GM23248 (cell line): Measurements from ENCODE around the gene UFSP1. TPM values are rescaled to one million over a fixed set of nuclear protein-coding genes. Genes with fewer than 3 reads are reported as not detected.
A peak's percentile ranks its signal among the peaks of the same experiment; 100 is the strongest.

Experiments used
- DNase-seq: peaks from one replicate; pipeline ENCODE4 v3.0.0-alpha.2; 2015
- H2AFZ ChIP-seq: fragments of 200-600 bp; sonication (generic); 2 replicates; pipeline ENCODE4 v1.6.1; 2016; ENCODE audit warnings: antibody characterized with exemption
- H3F3A ChIP-seq: fragments of 200-600 bp; sonication (generic); 2 replicates; pipeline ENCODE4 v1.6.1; 2016; ENCODE audit warnings: mild to moderate bottlenecking, antibody characterized with exemption, mixed run types; ENCODE audit not compliant: insufficient read depth
- H3K27ac ChIP-seq: fragments of 200-600 bp; sonication (generic); 2 replicates; pipeline ENCODE4 v1.5.1; 2016; ENCODE audit warnings: mild to moderate bottlenecking
- H3K27me3 ChIP-seq: fragments of 200-600 bp; sonication (generic); replicated peaks from 2 replicates; pipeline ENCODE4 v1.6.1; 2016; ENCODE audit warnings: mild to moderate bottlenecking; ENCODE audit not compliant: insufficient read depth
- H3K36me3 ChIP-seq: fragments of 200-600 bp; sonication (generic); 2 replicates; pipeline ENCODE4 v1.6.1; 2016; ENCODE audit warnings: low read depth, mild to moderate bottlenecking
- H3K4me1 ChIP-seq: fragments of 200-600 bp; sonication (generic); 2 replicates; pipeline ENCODE4 v1.6.1; 2016; ENCODE audit warnings: mild to moderate bottlenecking; ENCODE audit not compliant: insufficient read depth
- H3K4me2 ChIP-seq: fragments of 200-600 bp; sonication (generic); one replicate; pipeline ENCODE4 v1.6.1; 2016; ENCODE audit warnings: mild to moderate bottlenecking; ENCODE audit not compliant: unreplicated experiment
- H3K4me3 ChIP-seq: fragments of 200-600 bp; sonication (generic); 2 replicates; pipeline ENCODE4 v1.5.1; 2016; ENCODE audit warnings: mild to moderate bottlenecking
- H3K79me2 ChIP-seq: fragments of 200-600 bp; sonication (generic); 2 replicates; pipeline ENCODE4 v1.6.1; 2016; ENCODE audit warnings: mild to moderate bottlenecking; ENCODE audit not compliant: insufficient read depth
- H3K9ac ChIP-seq: fragments of 200-600 bp; sonication (generic); 2 replicates; pipeline ENCODE4 v1.6.1; 2016; ENCODE audit warnings: mild to moderate bottlenecking
- H3K9me2 ChIP-seq: fragments of 200-600 bp; sonication (generic); 2 replicates; pipeline ENCODE4 v1.6.1; 2016; ENCODE audit warnings: mixed run types, mild to moderate bottlenecking, moderate library complexity; ENCODE audit not compliant: insufficient read depth
- H3K9me3 ChIP-seq: fragments of 200-600 bp; sonication (generic); one replicate; pipeline ENCODE4 v1.6.1; 2017; ENCODE audit warnings: low read depth
- H4K20me1 ChIP-seq: fragments of 200-600 bp; sonication (generic); 2 replicates; pipeline ENCODE4 v1.6.0; 2016; ENCODE audit not compliant: insufficient read depth
- EZH2 ChIP-seq: fragments of 200-600 bp; sonication (generic); IDR thresholded peaks from 2 replicates; pipeline ENCODE4 v1.6.1; 2018; ENCODE audit warnings: antibody characterized with exemption, mild to moderate bottlenecking; ENCODE audit not compliant: insufficient read depth, poor library complexity, severe bottlenecking
- EZH2phosphoT487 ChIP-seq: fragments of 200-600 bp; sonication (generic); IDR thresholded peaks from 2 replicates; pipeline ENCODE4 v1.6.1; 2018; ENCODE audit warnings: antibody characterized with exemption, moderate library complexity, mild to moderate bottlenecking, low read depth; ENCODE audit not compliant: insufficient read depth
- WGBS, 2 experiments: methylation state at CpG; one replicate each; pipeline ENCODE4 v1.1.6; 2015 to 2017; ENCODE audit warnings: low lambda C conversion rate in 2 of 2, low coverage in 1 of 2; ENCODE audit errors: missing lambda C conversion rate in 2 of 2; 5-methylcytosine and 5-hydroxymethylcytosine counted together
- in situ Hi-C: fragments of 300-500 bp; cut with MboI; formaldehyde crosslinking; loops from 2 replicates; pipeline ENCODE4 v1.15.0; 2020
- polyA plus RNA-seq: library from polyadenylated mRNA; unstranded; fragments of >200 nt; fragmentation: Nextera tagmentation; extraction: Ambion mirVana; gene quantifications from 2 replicates; pipeline ENCODE4 v1.2.1, GENCODE V29; 2016
- total RNA-seq: library from RNA; depleted of rRNA; stranded (reverse); fragments of >200 nt; shearing (Covaris generic); gene quantifications from 2 replicates; pipeline ENCODE4 v1.2.3, GENCODE V29; 2014

The UFSP1 gene
- total and polyA plus RNA-seq, 2 experiments from 2014 or later = 5.1 to 9.9 TPM

DNA sequence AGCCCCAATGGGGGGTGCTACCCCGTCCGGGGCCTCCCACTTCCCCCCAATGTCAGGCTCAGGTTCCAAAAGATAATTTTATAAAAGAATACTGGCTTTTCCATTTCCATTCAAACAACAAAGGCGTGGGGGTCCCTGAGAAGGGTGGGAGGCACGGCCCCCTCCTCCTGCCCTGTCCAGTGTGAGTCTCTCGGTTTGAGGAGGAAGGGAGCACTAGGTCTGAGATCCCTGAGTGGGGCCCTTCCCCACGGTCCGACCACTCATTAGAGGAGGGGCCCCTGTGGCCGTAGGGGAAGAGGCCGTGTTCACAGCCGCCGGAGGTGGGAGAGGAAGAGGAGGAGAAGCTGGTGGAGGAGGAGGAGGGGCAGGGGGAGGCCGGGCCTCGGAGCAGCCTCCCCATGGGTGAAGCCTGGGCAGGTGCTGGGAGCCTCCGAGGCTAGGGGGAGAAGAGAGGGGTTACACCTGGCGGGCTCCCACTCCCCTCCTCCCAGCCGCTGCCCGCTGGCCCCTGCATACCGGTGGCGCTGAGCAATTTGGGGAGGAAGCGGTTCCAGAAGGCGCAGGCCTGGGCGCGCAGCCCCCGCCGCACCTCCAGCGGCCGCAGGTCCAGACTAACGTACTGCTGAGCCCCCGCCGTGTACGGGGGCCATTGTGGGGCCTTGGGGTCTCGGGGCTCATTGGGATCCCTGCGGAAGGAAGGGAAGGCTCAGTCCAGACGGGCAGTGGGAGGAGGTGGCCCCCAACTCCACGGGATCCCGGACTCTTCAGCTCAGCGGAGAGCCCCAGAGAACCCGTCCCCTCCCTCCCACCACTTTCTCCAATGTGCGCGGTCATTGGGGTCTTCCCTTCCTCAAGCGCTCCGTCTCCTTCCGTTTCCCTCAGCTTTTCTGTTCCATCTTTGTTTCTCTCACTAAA lies 1.4 kb upstream of the UFSP1 start:
- TF ChIP-seq EZH2phosphoT487 (no peak), EZH2 (no peak)
- Histone ChIP-seq H3F3A (0 out of 2 replicates have a peak, but pooled peaks cover 14% of the 10 kb centered on the region), H3K9me2 (no peaks in the 10 kb centered on the region), H3K79me2 (peaks cover 21% of the 10 kb centered on the region), H3K4me3 (peak overlapping the region; percentile 72), H3K9me3 (no peaks in the 10 kb centered on the region), H3K27me3 (peaks cover 8% of the 10 kb centered on the region), H3K4me2 (peak overlapping the region; percentile 70), H3K27ac (peak overlapping the region; percentile 56), H3K4me1 (peaks cover 11% of the 10 kb centered on the region), H4K20me1 (no peaks in the 10 kb centered on the region), H3K9ac (peak overlapping the region; percentile 65; the same call in 1 of the 2 replicates), H2AFZ (peak overlapping the region; percentile 90), H3K36me3 (peaks cover 14% of the 10 kb centered on the region)
- WGBS, 2 experiments = 34 to 37% methylated on average over 18 to 43 of the region's 43 CpGs
- no peak for DNase-seq
- in situ Hi-C loops = no loop called here

DNA sequence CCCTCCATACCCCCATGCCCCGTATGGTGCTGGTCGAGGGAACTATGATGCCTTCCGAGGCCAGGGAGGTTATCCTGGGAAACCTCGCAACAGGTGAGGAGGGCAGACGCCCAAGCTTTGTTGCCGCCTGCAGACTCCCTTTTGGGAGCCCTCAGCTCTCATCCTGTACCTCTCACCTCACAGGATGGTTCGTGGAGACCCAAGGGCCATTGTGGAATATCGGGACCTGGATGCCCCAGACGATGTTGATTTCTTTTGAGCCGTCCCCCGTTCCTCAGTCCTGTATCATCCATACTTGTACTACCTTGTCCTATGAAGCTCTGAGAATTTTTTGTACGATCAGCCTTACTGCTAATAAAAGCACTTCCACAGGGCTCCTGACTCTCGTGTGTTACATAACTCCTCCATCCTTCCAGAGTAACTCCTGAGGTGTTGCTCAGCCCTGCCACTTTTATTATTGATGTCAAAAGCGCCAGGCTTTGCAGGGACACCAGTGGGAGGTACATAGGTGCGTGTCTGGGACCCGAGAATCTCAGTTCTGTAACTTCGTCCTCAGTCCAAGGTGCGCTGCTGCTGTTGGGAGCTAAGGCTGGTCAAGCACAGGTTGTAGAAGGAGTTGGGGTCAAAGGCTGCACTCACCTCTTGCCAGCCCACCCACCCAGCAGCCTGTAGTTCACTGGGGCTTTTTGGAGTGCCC lies 1.1 kb downstream of the UFSP1 start:
- no peaks in the 10 kb centered on the region for H3K9me2 ChIP-seq
- peak; percentile 43 for DNase-seq
- no peak overlapping the region for H2AFZ ChIP-seq
- peaks cover 23% of the 10 kb centered on the region; the same call in 1 of the 2 replicates for H3F3A ChIP-seq
- TF ChIP-seq EZH2 = no peak
- TF ChIP-seq EZH2phosphoT487 = no peak
- peaks cover 32% of the 10 kb centered on the region for H3K36me3 ChIP-seq
- 67% methylated on average over 17 to 18 of the region's 18 CpGs for WGBS, 2 experiments
- H3K79me2 ChIP-seq = peaks cover 30% of the 10 kb centered on the region
- H3K27ac ChIP-seq = peak overlapping the region; percentile 77
- H3K4me2 ChIP-seq = peak overlapping the region; percentile 84
- no peaks in the 10 kb centered on the region for H3K27me3 ChIP-seq
- peak overlapping the region; percentile 82 for H3K4me3 ChIP-seq
- no peaks in the 10 kb centered on the region for H3K9me3 ChIP-seq
- in situ Hi-C loops = no loop called here
- peak overlapping the region; percentile 94 for H3K9ac ChIP-seq
- H4K20me1 ChIP-seq = no peaks in the 10 kb centered on the region
- peaks cover 11% of the 10 kb centered on the region for H3K4me1 ChIP-seq

DNA sequence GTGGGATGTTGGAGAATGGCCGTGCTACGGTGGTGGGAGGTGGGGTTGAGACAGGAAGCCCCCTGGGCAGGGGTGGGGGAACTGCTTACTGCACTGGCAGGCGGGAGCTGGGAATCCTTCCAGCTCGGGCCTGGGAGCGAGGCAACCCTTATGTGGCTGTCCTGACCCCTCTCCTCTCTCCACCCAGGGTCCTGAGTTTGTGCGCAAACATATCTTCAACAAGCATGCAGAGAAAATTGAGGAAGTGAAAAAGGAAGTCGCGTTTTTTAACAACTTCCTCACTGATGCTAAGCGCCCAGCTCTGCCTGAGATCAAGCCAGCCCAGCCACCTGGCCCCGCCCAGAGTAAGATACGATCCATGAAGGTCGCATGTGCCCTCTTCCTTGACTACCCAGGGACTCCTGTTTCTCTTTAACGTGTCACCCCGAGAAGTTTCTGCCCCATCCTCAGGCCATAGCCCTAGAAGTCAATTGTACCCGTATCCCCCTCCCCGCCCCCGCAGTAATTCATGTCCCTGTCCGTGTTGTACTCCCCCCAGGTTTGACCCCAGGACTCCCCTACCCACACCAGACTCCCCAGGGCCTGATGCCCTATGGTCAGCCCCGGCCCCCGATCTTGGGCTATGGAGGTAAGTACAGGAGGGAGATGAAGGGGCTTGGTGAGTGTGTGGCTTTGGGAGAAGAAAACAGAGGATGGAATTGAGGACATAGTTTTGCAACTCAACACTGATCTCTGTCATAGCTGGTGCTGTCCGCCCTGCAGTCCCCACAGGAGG lies 1.8 kb downstream of the UFSP1 start:
- no peak overlapping the region for H3K27ac ChIP-seq
- peaks cover 11% of the 10 kb centered on the region for H3K4me1 ChIP-seq
- H4K20me1 ChIP-seq = no peaks in the 10 kb centered on the region
- H3K27me3 ChIP-seq = no peaks in the 10 kb centered on the region
- no peak for DNase-seq
- no peaks in the 10 kb centered on the region for H3K9me2 ChIP-seq
- H3F3A ChIP-seq = peaks cover 31% of the 10 kb centered on the region; the same call in 1 of the 2 replicates
- H3K36me3 ChIP-seq = peaks cover 35% of the 10 kb centered on the region
- in situ Hi-C loops = no loop called here
- WGBS, 2 experiments = 85% methylated on average over 16 to 21 of the region's 21 CpGs
- no peaks in the 10 kb centered on the region for H3K9me3 ChIP-seq
- no peak overlapping the region for H2AFZ ChIP-seq
- peak overlapping the region; percentile 84 for H3K4me2 ChIP-seq
- no peak for TF ChIP-seq EZH2phosphoT487
- H3K79me2 ChIP-seq = peaks cover 36% of the 10 kb centered on the region
- H3K4me3 ChIP-seq = peak overlapping the region; percentile 82
- H3K9ac ChIP-seq = peak overlapping the region; percentile 94

DNA sequence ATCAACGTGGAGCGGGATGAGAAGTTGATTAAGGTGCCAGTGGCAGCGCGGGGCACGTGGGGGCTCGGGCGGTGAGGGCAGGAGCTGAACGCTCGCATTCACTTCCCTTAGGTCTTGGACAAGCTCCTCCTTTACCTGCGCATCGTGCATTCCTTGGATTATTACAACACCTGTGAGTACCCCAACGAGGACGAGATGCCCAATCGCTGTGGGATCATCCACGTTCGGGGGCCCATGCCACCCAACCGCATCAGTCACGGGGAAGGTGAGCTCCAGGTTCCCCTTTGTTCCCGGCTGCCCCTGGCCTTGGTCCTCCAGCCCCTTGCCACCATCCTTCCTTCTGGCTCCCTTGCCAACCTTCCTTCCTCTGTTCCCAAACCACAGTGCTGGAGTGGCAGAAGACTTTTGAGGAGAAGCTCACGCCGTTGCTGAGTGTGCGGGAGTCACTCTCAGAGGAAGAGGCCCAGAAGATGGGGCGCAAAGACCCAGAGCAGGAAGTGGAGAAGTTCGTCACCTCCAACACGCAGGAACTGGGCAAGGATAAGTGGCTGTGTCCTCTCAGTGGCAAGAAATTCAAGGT lies 2.5 kb downstream of the UFSP1 start:
- peaks cover 31% of the 10 kb centered on the region; the same call in 1 of the 2 replicates for H3F3A ChIP-seq
- no peak overlapping the region for H2AFZ ChIP-seq
- no peaks in the 10 kb centered on the region for H3K9me3 ChIP-seq
- H3K79me2 ChIP-seq = peaks cover 41% of the 10 kb centered on the region
- H3K4me1 ChIP-seq = peaks cover 11% of the 10 kb centered on the region
- no peaks in the 10 kb centered on the region for H3K9me2 ChIP-seq
- in situ Hi-C loops = no loop called here
- no peak overlapping the region for H3K27ac ChIP-seq
- no peak for DNase-seq
- no peak overlapping the region for H3K9ac ChIP-seq
- no peaks in the 10 kb centered on the region for H3K27me3 ChIP-seq
- H3K36me3 ChIP-seq = peaks cover 39% of the 10 kb centered on the region
- TF ChIP-seq EZH2 (no peak), EZH2phosphoT487 (no peak)
- no peak overlapping the region for H3K4me3 ChIP-seq
- no peaks in the 10 kb centered on the region for H4K20me1 ChIP-seq
- H3K4me2 ChIP-seq = no peak overlapping the region
- 86 to 89% methylated on average over 25 of the region's 25 CpGs for WGBS, 2 experiments
